PFSK-1 (cell line): ENCODE data around the gene L3MBTL4.

Source experiments
- POLR2AphosphoS5 ChIP-seq: IDR thresholded peaks from 2 replicates; pipeline ENCODE4 v1.6.1; 2012; ENCODE audit warnings: low read depth, mild to moderate bottlenecking, control low read depth, low read length, moderate library complexity
- SIN3A ChIP-seq: IDR thresholded peaks from 2 replicates; pipeline ENCODE4 v1.6.1; 2012; ENCODE audit warnings: mild to moderate bottlenecking, low read length, moderate library complexity, borderline replicate concordance; ENCODE audit not compliant: insufficient read depth
- TAF1 ChIP-seq: IDR thresholded peaks from 2 replicates; pipeline ENCODE4 v1.6.1; 2012; ENCODE audit warnings: low read length, control low read depth, borderline replicate concordance; ENCODE audit not compliant: insufficient read depth
- TF ChIP-seq, protein P1 (sequence below), 2 experiments: IDR thresholded peaks; 2 replicates each; pipeline versions ENCODE4 v1.6.1 to v1.8.0; 2011 to 2012; ENCODE audit warnings: low read depth in 2 of 2, low read length in 2 of 2, control low read depth in 1 of 2, inconsistent platforms in 1 of 2, mild to moderate bottlenecking in 1 of 2, moderate library complexity in 1 of 2; ENCODE audit not compliant: insufficient read depth in 1 of 2

DNA sequence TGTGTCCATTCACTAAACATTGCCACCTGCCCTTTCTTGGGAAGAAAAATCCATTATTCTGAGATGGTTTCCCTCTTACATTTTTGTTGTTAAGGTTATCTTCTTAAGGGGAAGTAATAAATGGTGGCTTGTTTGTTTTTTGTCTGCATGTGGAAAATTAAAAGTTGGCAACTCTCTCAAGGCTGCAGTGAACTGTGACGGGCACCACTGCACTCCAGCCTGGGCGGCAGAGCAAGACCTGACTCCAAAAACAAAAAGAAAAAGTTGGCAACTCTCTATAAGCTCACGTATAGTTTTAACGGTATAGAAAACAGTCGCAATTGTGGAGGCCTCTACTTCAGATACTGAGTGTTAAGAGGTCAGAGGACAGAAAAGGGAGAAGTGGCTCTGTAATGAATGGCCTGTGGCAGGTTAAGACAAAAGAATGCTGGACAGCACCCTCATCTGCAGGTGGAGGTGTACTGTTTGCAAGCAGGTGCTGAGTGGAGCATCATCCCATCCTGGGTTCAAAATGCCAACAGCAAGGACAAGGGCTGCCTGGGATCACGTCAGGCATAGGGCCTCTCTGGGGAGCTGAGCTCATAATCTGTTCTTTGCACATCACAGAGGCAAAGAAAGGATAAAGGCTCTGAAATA is 16.7 kb downstream of the L3MBTL4 start:
- TF ChIP-seq TAF1 (no peak), POLR2AphosphoS5 (no peak), SIN3A (no peak)
- TF ChIP-seq, protein P1, sequence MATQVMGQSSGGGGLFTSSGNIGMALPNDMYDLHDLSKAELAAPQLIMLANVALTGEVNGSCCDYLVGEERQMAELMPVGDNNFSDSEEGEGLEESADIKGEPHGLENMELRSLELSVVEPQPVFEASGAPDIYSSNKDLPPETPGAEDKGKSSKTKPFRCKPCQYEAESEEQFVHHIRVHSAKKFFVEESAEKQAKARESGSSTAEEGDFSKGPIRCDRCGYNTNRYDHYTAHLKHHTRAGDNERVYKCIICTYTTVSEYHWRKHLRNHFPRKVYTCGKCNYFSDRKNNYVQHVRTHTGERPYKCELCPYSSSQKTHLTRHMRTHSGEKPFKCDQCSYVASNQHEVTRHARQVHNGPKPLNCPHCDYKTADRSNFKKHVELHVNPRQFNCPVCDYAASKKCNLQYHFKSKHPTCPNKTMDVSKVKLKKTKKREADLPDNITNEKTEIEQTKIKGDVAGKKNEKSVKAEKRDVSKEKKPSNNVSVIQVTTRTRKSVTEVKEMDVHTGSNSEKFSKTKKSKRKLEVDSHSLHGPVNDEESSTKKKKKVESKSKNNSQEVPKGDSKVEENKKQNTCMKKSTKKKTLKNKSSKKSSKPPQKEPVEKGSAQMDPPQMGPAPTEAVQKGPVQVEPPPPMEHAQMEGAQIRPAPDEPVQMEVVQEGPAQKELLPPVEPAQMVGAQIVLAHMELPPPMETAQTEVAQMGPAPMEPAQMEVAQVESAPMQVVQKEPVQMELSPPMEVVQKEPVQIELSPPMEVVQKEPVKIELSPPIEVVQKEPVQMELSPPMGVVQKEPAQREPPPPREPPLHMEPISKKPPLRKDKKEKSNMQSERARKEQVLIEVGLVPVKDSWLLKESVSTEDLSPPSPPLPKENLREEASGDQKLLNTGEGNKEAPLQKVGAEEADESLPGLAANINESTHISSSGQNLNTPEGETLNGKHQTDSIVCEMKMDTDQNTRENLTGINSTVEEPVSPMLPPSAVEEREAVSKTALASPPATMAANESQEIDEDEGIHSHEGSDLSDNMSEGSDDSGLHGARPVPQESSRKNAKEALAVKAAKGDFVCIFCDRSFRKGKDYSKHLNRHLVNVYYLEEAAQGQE (IDR thresholded peaks at IDR 0.05; ENCODE audit: insufficient read depth in 1 of 2, low read depth in 2 of 2, low read length in 2 of 2), result 0 out of 4 replicates have a peak, but pooled peaks of 1 of the 2 experiments have one; percentile 44
